Mammary epithelial cell (primary cell): ENCODE results near the gene ARHGAP26.

Source experiments
- CTCF ChIP-seq, 2 donors: IDR thresholded peaks in 1 of 2; conservative IDR thresholded peaks in 1 of 2; 2 replicates each; pipeline ENCODE4 v1.5.1; 2011 to 2012; ENCODE audit warnings: inconsistent platforms in 2 of 2, low read length in 2 of 2, mild to moderate bottlenecking in 2 of 2, control low read depth in 1 of 2, low read depth in 1 of 2; ENCODE audit not compliant: insufficient read depth in 1 of 2; ENCODE audit errors: extremely low read depth in 1 of 2
- EZH2 ChIP-seq: IDR thresholded peaks from 2 replicates; pipeline ENCODE4 v1.6.1; 2012; ENCODE audit warnings: low read length, inconsistent platforms, borderline replicate concordance

- TF ChIP-seq EZH2 = no peak
- no peak for TF ChIP-seq CTCF (conservative IDR thresholded peaks at IDR 0.05 in 1 of 2, IDR thresholded peaks at IDR 0.05 in 1 of 2; ENCODE audit: extremely low read depth in 1 of 2, insufficient read depth in 1 of 2, low read depth in 1 of 2, low read length in 2 of 2)
These were observed 209.5 kb downstream of the ARHGAP26 start for GRCh38 chr5:142979636-142980035.
